SKM-1 treated with dmso at 0.1 percent for 144 hours (cell line): ENCODE data around the gene KAT2B.
A peak's percentile ranks its signal among the peaks of the same experiment; 100 is the strongest.
"Not testable (repeated sequence)": the region's sequence is repeated elsewhere in the genome, so short reads cannot be mapped to it uniquely, and the experiment has no call there.

Experiments used
- DNase-seq: peaks from one replicate; lab custom pipeline; 2025; ENCODE audit not compliant: unreplicated experiment; lab: John Stamatoyannopoulos, UW

The KAT2B gene

GRCh38 chr3:20041197-20041780, 1.0 kb downstream of the KAT2B start:
- peak; percentile 49 for DNase-seq

DNA sequence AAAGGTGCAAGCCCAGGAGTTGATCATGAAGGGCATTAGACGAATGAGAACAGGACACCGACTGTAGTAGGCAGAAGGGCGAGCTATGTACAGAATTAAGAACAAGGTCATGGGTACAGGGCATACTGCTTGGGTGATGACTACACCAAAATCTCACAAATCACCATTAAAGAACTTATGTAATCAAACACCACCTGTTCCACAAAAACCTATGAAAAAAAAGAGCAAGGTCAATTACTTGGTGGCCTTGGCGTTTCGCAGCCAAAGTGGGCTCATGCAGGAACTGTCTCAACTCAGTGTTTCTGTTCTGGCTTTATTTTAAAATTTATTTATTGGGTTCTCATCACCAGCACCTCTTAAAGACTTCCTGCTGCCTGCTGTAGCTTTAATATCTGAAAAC, 2.1 kb downstream of the KAT2B start:
- no peak for DNase-seq

DNA sequence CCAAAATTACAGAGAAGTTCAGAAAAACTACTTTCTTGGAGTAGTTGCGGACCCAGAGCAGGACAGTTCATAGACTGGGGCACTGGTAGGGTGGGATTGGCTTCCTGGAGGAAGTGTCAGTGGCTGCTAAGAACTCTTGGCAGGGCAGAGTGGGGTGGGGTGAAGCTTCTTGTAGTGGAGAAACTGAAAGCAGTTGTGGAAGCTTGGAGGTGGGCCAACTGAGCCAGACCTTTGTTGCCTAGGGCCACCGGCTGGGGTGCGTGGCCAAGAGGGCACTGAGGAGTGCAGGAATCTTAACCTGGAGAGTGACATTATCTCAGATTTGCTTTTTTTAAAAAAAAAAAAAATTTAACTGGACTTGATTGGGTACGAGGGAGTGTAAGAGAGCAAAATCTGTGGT, 3.1 kb downstream of the KAT2B start:
- DNase-seq = no peak

DNA sequence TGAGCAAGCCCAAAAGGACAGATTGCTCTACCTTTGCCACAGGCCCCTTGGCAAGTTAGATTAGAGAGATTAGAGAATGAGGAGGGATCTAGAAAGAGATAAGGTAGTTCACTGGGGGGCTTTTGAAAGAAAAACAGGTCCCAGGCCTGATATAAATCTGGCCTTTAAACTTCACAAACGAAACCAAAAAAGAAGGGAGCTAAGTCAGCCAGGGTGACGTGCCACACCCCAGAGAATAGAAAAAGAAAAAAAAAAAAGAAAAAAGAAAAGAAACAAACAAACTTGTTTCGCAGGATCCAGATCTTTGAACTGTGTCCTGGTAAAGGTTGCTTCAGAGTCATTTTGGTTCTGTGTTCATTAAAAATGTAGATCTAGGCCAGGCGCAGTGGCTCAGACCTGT, 3.6 kb downstream of the KAT2B start:
- DNase-seq = no peak

DNA sequence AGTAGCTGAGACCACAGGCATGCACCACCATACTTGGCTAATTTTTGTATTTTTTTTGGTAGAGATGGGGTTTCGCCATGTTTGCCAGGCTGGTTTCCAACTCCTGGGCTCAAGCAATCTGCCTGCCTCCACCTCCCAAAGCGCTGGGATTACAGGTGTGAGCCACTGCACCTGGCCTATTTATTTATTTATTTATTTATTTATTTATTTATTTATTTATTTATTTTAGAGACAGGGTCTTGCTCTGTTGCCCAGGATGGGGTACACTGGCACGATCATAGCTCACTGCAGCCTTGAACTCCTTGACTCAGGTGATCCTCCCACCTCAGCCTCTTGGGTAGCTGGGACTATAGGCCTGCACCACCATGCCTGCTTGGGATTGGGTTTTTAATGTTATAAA, 4.9 kb downstream of the KAT2B start:
- DNase-seq = not testable (repeated sequence)

GRCh38 chr3:20046556-20046955, 6.3 kb downstream of the KAT2B start:
- no peak for DNase-seq

GRCh38 chr3:20047341-20047779, 7.1 kb downstream of the KAT2B start:
- DNase-seq = no peak

DNA sequence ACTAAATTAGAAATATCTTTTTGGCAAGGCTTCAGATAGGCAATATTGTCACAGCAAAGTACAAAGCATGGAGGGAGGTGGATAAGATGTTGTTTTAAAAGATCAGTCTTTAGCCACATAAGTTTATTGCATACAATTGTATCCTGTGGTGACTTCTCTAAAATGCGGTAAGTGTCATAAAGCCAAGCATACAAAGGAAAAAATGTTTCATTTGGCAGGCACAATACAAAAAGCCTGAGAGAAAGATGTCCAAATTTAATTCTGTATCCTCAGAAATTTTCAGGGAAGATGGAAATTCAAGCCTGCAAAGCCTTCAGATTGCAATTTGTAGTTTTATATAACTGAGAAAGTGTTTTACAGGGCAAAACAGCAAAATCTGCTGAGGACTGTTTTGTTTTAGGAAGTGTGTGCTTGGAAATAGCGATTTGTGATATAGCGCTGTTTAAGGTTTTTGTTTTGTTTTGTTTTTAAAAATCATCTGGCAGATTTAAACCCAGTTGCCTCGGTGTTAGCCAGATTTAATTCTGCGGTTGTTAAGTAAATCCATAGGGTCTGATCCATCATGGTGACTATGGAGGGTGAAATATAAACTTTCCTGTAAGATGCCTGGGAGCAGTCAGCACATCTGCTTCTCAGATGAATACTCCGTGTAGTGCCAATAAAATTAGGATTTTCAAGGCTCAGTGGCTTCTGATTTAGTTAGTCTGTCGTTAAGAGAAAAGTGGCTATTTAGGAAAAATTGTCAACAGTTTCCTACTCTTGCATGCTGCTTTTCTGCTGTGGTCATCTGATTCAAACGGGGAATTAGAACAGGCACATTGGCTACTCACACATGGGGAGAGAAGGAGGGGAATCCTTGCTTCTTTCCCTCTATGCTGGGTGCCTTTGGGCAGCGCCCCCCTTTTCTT, 8.0 kb downstream of the KAT2B start:
- DNase-seq = no peak

DNA sequence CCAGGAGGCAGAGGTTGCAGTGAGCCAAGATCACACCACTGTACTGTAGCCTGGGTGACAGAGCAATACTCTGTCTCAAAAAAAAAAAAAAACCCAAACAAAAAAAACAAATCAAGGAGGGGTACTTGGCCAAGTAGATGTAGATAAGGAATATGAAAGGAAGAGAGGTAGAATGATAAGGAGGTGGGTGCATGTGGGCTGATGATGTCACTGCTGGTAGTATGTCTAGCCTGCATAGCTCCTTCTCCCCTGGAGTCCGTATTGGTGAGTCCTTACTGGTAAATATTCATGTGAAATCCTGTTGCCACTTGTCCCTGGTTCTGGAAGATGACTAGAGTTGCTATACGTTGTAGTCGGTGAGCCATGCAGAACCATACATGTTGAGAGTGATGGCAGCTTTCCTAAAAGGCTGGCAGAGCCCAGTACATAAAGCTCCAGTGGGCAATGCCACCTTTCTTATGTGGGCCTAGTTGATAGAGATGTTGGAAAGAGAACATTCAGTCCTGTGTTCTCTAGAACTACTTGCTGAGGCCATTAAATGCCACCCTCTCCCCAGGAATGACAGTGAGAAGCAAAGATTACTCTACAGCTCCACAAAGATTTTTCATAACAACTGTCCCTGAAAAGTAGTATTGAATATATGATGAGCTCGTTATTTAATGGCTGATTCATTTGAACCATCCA, 11.0 kb downstream of the KAT2B start:
- no peak for DNase-seq

- peak; percentile 29 for DNase-seq
These were observed 12.6 kb downstream of the KAT2B start for GRCh38 chr3:20052851-20053250.

DNA sequence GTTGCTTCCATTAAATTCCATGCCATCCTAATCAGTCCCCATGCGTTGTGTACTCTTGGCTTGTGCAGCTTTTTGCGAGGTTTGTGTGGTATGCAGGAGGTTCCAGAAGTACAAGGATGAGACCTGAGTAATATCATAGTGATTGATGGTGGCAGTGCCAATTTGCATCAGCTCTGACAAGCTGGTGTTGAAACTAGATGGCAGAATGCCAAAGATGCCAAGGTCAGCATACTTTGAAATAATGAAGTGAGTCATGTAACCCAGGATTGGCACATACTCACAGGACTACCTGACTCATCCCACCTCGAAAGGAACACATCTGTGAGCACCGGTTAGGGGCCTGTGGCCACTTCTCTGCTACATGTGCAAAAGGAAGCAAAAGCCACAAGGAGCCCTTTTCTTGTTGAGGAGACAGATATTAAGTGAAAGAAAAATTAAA, 14.3 kb downstream of the KAT2B start:
- DNase-seq = peak; percentile 82

DNA sequence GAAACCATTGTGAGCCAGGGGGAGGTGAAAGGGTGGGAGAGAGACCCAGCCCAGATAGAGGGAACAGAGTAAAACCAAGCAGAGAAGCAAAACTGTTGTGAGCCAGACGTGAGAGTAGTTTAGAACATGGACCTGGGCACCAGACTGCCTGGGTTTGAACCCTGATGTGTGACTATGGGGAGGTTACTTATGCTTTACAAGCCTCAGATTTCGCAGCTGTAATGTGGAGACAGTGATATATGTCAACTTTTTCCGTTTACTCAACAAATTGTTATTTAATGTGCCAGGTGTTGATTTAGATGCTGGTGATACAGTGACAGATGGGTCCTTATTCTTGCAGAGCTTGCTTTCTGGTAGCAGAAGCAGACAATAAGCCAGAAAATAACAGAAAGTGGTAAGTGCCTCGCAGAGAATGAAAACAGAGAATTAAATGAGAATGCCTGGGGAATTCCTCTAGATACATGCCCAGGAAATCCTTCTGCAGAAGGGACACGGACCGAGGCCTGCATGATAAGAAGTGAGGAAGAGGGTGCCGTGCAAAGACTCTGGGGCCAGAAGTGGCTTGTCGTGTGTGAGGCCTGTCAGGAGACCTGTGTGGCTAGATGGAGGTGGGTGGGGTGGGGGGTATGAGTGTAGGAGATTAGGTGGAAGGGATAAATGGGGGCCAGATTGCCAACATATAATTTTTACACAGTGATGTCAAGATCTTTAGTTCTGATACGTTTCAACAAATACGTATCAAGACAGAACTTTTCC, 15.0 kb downstream of the KAT2B start:
- DNase-seq = no peak

GRCh38 chr3:20055842-20056241, 15.6 kb downstream of the KAT2B start:
- no peak for DNase-seq

GRCh38 chr3:20056725-20057611, 16.7 kb downstream of the KAT2B start:
- no peak for DNase-seq

DNA sequence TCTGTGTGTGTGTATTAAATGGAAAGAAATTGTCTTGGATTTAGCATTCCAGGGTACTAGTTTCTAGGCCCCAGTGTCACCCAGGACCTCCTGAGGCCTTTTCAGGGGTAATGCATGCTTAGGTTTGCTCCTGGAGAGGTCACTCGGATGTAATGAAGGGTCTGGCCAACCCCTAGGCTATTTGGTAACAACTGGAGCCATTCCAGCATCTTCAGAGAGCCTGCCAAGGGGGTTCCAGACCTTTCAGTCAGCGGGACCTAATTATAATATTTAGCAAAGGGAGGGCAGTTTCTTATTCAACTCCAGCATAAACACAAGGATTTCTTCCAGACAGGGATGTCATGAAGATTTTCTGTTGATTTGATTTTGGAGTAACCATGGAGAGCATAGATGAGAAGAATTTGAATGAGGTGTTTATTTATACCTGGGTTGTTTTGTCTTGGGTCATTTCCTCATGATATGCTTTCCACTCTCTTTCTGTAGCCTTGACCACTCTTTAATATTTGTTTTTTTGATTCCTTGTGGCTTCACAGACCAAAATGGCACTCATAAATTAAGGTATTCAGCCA, 17.4 kb downstream of the KAT2B start:
- no peak for DNase-seq

DNA sequence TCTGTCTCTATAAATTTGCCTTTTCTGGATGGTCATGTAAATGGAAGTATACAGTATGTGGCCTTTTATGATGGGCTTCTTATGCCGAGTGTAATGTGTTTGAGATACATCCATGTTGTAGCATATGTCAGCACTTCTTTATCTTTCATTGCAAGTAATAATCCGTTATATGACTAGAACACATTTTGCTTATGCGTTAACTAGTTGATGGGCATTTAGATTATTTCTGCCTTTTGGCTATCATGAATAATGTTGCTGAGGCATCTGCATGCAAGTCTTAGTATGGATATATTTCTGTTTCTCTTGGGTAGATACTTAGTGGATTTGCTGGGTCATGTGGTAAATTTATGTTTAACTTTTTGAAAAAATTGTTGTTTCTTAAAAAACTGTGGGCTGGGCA, 19.7 kb downstream of the KAT2B start:
- no peak for DNase-seq

- DNase-seq = peak; percentile 86
These were observed 20.9 kb downstream of the KAT2B start for GRCh38 chr3:20060974-20061685.

DNA sequence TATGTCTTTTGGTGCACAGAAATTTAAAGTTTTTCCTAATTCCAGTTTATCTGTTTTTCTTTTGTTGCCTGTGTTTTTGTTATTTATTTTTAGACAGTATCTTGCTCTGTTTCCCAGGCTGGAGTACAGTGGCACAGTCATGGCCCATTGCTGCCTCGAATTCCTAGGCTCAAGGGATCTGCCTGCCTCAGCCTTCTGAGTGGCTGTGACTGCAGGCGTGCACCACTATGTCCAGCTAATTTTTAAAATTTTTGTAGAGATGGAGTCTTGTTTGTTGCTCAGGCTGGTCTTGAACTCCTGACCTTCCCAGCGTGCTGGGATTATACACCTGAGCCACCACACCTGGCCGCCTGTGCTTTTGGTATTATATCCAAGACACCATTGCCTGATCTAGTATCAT, 22.8 kb downstream of the KAT2B start:
- no peak for DNase-seq

- DNase-seq = no peak
These were observed 24.1 kb downstream of the KAT2B start for GRCh38 chr3:20064387-20064786.
